ENCODE data around the gene MSL2. TPM values are rescaled to one million over a fixed set of nuclear protein-coding genes. Genes with fewer than 3 reads are reported as not detected.
"Not testable (repeated sequence)": the region's sequence is repeated elsewhere in the genome, so short reads cannot be mapped to it uniquely, and the experiment has no call there.

Gene MSL2
- total RNA-seq, 1 donor: 27.3 TPM

DNA sequence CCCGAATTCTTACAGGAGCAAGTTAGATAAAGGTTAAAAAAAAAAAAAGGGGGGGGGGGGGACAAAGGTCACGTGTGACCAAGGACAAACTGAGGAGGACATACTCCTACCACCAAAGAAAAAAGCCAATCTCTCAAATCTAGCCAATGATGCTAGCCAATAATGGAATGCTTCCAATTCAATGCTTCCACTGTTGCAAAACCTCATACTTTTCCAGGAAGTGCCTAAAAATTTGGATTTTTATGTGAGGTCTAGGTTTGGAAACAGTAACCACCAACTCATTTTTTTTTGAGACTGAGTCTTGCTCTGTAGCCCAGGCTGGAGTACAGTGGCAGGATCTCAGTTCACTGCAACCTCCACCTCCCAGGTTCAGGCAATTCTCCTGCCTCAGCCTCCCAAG, 11.4 kb downstream of the MSL2 start:
- peak; percentile 81 for DNase-seq (ENCODE audit: low read depth)
- TF ChIP-seq CTCF (IDR thresholded peaks at IDR 0.05; ENCODE audit: insufficient read depth, low read length): no peak
- H3K4me3 ChIP-seq (ENCODE audit: low read depth, low read length): no peak overlapping the region

DNA sequence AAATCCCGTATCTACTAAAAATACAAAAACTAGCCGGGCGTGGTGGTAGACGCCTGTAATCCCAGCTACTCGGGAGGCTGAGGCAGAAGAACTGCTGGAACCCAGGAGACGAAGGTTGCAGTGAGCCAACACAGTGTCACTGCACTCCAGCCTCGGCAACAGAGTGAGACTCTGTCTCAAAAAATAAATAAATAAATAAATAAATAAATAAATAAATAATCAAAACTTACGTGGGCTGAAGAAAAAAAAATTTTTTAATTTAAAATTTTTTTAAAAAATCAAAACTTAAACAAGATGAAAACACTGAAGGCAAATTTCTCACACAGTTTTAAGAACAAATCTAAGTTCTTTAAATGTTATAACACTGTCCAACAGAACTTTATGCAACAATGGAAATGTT, 14.4 kb downstream of the MSL2 start:
- TF ChIP-seq CTCF (IDR thresholded peaks at IDR 0.05; ENCODE audit: insufficient read depth, low read length): no peak
- H3K4me3 ChIP-seq (ENCODE audit: low read depth, low read length): no peak overlapping the region
- DNase-seq (ENCODE audit: low read depth): no peak

- H3K4me3 ChIP-seq (ENCODE audit: low read depth, low read length): no peak overlapping the region
- TF ChIP-seq CTCF (IDR thresholded peaks at IDR 0.05; ENCODE audit: insufficient read depth, low read length): no peak
- DNase-seq (ENCODE audit: low read depth): no peak
These were observed 18.3 kb downstream of the MSL2 start for GRCh38 chr3:136177876-136178275.

DNA sequence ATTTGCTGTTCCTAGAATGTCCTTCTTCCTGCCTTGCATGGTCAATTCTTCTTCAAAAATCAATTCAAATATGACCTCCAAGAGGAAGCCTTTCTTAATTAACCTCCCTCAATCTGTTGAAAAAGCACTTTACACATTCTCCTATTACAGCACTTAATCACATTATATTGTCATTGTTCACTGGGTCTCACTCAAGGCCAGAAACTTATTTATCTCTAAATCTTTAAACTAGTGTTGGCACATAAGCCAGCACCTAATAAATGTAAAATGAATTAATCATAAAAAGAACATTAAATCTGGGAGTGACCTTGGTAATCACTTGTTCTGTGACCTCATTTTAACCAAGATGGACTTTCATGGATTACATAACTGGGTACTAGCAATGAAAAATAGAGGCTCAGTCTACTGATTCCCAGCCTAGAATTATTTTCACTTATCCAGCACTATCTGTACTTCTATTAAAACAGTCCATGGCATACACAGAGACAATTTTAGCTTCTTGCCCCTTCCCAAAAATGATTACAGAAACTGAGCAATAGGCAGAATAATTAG, 22.1 kb downstream of the MSL2 start:
- DNase-seq (ENCODE audit: low read depth): no peak
- TF ChIP-seq CTCF (IDR thresholded peaks at IDR 0.05; ENCODE audit: insufficient read depth, low read length): no peak
- no peak overlapping the region for H3K4me3 ChIP-seq (ENCODE audit: low read depth, low read length)

DNA sequence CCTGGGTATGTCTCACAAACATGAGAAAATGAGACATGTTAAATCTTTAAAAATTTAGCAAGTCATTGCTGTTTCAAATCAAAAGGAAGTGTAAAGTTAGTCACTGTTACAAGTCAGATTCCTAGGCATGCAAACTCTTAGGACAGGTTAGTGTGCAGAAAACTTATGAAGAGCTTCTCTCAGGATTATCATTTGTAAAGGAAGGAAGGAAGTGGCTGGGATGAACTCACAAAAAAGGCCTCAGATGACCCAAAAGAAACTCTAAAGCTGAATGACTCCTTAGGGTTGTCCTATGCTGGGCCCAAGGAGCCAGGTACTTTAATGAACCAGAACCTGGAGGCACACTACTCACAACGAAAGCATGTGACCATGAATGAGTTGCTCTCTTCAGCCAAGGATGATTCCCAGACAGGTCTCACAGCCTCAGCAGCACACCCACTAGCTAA, 25.0 kb downstream of the MSL2 start:
- TF ChIP-seq CTCF (IDR thresholded peaks at IDR 0.05; ENCODE audit: insufficient read depth, low read length): no peak
- peak; percentile 30 for DNase-seq (ENCODE audit: low read depth)
- no peak overlapping the region for H3K4me3 ChIP-seq (ENCODE audit: low read depth, low read length)

DNA sequence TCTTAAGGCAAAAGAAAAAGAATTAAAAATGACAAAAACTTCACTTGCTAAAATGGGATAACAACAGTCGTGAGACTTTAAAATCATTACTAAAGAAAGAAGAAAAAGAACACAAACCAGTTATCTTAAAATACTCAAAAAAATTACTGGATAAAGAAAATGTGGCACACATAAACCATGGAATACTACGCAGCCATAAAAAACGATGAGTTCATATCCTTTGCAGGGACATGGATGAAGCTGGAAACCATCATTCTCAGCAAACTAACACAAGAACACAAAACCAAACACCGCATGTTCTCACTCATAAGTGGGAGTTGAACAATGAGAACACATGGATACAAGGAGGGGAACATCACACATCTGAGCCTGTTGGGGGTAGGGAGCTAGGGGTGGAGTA, 27.9 kb downstream of the MSL2 start:
- H3K4me3 ChIP-seq (ENCODE audit: low read depth, low read length): not testable (repeated sequence)

DNA sequence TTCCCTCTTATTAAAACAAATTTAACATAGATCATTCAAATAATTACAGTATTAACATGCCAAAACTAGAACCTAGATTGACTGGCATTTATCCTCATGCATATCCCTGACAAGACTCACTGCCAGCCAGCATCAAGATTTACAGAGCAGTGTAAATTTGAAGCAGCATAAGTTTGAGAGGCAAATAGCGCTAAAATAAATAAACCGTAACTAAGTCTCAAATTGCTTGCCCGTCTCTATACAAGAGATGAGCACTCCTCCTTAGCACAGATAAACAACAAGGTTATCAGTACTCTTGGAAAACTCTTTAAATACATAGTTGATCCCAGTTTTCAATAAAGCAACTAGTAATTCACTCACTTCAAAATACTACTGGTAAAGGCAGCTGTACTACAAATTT, 29.6 kb downstream of the MSL2 start:
- DNase-seq (ENCODE audit: low read depth): no peak
- no peak overlapping the region for H3K4me3 ChIP-seq (ENCODE audit: low read depth, low read length)
- TF ChIP-seq CTCF (IDR thresholded peaks at IDR 0.05; ENCODE audit: insufficient read depth, low read length): no peak

More for the DNA sequence above, 27.9 kb downstream of the MSL2 start:
- DNase-seq (ENCODE audit: low read depth): not testable (repeated sequence)

DNA sequence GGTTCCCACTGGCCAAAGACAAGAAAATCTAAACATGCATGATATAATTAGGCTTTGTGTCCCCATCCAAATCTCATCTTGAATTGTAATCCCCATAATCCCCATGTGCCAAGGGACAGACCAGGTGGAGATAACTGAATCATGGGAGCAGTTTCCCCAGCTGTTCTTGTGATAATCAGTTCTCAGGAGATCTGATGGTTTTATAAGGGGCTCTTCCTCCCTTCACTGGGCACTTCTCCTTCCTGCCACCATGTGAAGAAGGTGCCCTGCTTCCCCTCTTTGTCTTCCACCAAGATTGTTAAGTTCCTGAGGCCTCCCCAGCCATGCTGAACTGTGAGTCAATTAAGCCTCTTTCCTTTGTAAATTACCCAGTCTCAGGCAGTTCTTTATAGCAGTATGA, 32.5 kb downstream of the MSL2 start:
- not testable (repeated sequence) for DNase-seq (ENCODE audit: low read depth); H3K4me3 ChIP-seq (ENCODE audit: low read depth, low read length)

Measured in fibroblast of the aortic adventitia (primary cell).